GM12878 (cell line): Measurements from ENCODE around the gene LEF1.

Experiments
- BHLHE40 ChIP-seq, 2 experiments: fragments of 450-650 bp in 1 of 2; IDR thresholded peaks; 2 replicates each; pipeline ENCODE4 v1.6.1; 2011 to 2017; ENCODE audit warnings: low read depth in 2 of 2, borderline replicate concordance in 1 of 2, improper control_type of control experiment in 1 of 2, low read length in 1 of 2, mild to moderate bottlenecking in 1 of 2
- CEBPB ChIP-seq, 2 experiments: fragments of 150-350 bp in 1 of 2; IDR thresholded peaks; 2 replicates each; pipeline ENCODE4 v1.6.1; 2012 to 2014; ENCODE audit warnings: low read depth in 2 of 2, low read length in 2 of 2, borderline replicate concordance in 1 of 2, inconsistent platforms in 1 of 2
- EGR1 ChIP-seq, 2 experiments: IDR thresholded peaks; 1 replicate in 1 of 2; 2 replicates in 1 of 2; pipeline ENCODE4 v1.6.1; 2011 to 2012; ENCODE audit warnings: low read depth in 2 of 2, low read length in 2 of 2, borderline replicate concordance in 1 of 2, mild to moderate bottlenecking in 1 of 2, moderate library complexity in 1 of 2
- FOXM1 ChIP-seq: IDR thresholded peaks from 2 replicates; pipeline ENCODE4 v1.6.1; 2012; ENCODE audit warnings: low read depth, mild to moderate bottlenecking, inconsistent platforms, low read length, moderate library complexity
- MEF2A ChIP-seq: IDR thresholded peaks from 2 replicates; pipeline ENCODE4 v1.6.1; 2011; ENCODE audit warnings: low read depth, mild to moderate bottlenecking, low read length, moderate library complexity; ENCODE audit not compliant: insufficient read depth
- RAD21 ChIP-seq: IDR thresholded peaks from 2 replicates; pipeline ENCODE4 v1.6.1; 2011; ENCODE audit warnings: mild to moderate bottlenecking, low read depth, low read length, moderate library complexity; ENCODE audit not compliant: insufficient read depth
- SIX5 ChIP-seq: IDR thresholded peaks from 2 replicates; pipeline ENCODE4 v1.6.1; 2011; ENCODE audit warnings: mild to moderate bottlenecking, low read depth, low read length, moderate library complexity; ENCODE audit not compliant: severe bottlenecking
- SRF ChIP-seq, 2 experiments: IDR thresholded peaks; 2 replicates each; pipeline ENCODE4 v1.6.1; 2011; ENCODE audit warnings: low read depth in 2 of 2, low read length in 2 of 2, mild to moderate bottlenecking in 1 of 2, moderate library complexity in 1 of 2
- ZNF274 ChIP-seq: IDR thresholded peaks from one replicate; pipeline ENCODE4 v1.8.0; 2011; ENCODE audit not compliant: insufficient read length, insufficient read depth
- TF ChIP-seq, protein P1 (sequence below), 3 experiments: IDR thresholded peaks in 2 of 3; conservative IDR thresholded peaks in 1 of 3; 2 replicates each; pipeline ENCODE4 v1.5.1; 2011; ENCODE audit warnings: low read depth in 3 of 3, low read length in 3 of 3, mild to moderate bottlenecking in 3 of 3, control low read depth in 2 of 3, moderate library complexity in 2 of 3, inconsistent platforms in 1 of 3, mixed read lengths in 1 of 3; ENCODE audit not compliant: control insufficient read depth in 2 of 3, insufficient read depth in 1 of 3; ENCODE audit errors: extremely low read depth in 1 of 3
- TF ChIP-seq, protein P2 (sequence below): IDR thresholded peaks from 2 replicates; pipeline ENCODE4 v1.6.1; 2012; ENCODE audit warnings: mild to moderate bottlenecking, low read depth, low read length
- TF ChIP-seq, protein P3 (sequence below): fragments of 450-650 bp; conservative IDR thresholded peaks from 2 replicates; pipeline ENCODE4 v1.6.1; 2017; ENCODE audit warnings: mild to moderate bottlenecking, moderate library complexity

DNA sequence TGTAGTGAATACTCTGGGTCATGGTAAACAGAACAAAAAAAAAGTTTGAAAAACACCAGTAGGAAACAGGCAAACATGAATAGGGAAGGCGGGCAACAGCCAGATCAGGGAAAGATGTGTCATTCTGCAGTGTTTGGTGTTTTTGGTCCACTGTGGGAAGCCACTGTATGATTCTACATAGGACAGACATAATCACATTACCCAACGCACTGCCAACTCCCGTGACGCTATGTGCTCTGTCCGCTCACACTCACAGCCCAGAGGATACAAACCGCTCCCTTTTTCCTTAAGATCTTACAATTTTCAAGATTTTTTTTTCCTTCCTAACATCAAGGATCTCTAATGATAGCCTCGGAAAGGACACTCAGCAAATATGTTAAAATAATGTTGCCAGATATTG, 119.7 kb downstream of the LEF1 start:
- TF ChIP-seq CEBPB (IDR thresholded peaks at IDR 0.05; ENCODE audit: borderline replicate concordance in 1 of 2, low read depth in 2 of 2, low read length in 2 of 2) (no peak), ZNF274 (no peak), SRF (IDR thresholded peaks at IDR 0.05; ENCODE audit: low read depth in 2 of 2, low read length in 2 of 2) (no peak), SIX5 (no peak), FOXM1 (no peak), RAD21 (no peak), EGR1 (IDR thresholded peaks at IDR 0.05; ENCODE audit: borderline replicate concordance in 1 of 2, low read depth in 2 of 2, low read length in 2 of 2) (no peak), MEF2A (no peak), BHLHE40 (IDR thresholded peaks at IDR 0.05; ENCODE audit: borderline replicate concordance in 1 of 2, low read depth in 2 of 2, low read length in 1 of 2) (no peak)
- TF ChIP-seq, protein P1, sequence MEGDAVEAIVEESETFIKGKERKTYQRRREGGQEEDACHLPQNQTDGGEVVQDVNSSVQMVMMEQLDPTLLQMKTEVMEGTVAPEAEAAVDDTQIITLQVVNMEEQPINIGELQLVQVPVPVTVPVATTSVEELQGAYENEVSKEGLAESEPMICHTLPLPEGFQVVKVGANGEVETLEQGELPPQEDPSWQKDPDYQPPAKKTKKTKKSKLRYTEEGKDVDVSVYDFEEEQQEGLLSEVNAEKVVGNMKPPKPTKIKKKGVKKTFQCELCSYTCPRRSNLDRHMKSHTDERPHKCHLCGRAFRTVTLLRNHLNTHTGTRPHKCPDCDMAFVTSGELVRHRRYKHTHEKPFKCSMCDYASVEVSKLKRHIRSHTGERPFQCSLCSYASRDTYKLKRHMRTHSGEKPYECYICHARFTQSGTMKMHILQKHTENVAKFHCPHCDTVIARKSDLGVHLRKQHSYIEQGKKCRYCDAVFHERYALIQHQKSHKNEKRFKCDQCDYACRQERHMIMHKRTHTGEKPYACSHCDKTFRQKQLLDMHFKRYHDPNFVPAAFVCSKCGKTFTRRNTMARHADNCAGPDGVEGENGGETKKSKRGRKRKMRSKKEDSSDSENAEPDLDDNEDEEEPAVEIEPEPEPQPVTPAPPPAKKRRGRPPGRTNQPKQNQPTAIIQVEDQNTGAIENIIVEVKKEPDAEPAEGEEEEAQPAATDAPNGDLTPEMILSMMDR (IDR thresholded peaks at IDR 0.05 in 2 of 3, conservative IDR thresholded peaks at IDR 0.05 in 1 of 3; ENCODE audit: control insufficient read depth in 2 of 3, extremely low read depth in 1 of 3, insufficient read depth in 1 of 3, low read depth in 3 of 3, low read length in 3 of 3): no peak
- TF ChIP-seq, protein P2, sequence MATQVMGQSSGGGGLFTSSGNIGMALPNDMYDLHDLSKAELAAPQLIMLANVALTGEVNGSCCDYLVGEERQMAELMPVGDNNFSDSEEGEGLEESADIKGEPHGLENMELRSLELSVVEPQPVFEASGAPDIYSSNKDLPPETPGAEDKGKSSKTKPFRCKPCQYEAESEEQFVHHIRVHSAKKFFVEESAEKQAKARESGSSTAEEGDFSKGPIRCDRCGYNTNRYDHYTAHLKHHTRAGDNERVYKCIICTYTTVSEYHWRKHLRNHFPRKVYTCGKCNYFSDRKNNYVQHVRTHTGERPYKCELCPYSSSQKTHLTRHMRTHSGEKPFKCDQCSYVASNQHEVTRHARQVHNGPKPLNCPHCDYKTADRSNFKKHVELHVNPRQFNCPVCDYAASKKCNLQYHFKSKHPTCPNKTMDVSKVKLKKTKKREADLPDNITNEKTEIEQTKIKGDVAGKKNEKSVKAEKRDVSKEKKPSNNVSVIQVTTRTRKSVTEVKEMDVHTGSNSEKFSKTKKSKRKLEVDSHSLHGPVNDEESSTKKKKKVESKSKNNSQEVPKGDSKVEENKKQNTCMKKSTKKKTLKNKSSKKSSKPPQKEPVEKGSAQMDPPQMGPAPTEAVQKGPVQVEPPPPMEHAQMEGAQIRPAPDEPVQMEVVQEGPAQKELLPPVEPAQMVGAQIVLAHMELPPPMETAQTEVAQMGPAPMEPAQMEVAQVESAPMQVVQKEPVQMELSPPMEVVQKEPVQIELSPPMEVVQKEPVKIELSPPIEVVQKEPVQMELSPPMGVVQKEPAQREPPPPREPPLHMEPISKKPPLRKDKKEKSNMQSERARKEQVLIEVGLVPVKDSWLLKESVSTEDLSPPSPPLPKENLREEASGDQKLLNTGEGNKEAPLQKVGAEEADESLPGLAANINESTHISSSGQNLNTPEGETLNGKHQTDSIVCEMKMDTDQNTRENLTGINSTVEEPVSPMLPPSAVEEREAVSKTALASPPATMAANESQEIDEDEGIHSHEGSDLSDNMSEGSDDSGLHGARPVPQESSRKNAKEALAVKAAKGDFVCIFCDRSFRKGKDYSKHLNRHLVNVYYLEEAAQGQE: no peak
- TF ChIP-seq, protein P3, sequence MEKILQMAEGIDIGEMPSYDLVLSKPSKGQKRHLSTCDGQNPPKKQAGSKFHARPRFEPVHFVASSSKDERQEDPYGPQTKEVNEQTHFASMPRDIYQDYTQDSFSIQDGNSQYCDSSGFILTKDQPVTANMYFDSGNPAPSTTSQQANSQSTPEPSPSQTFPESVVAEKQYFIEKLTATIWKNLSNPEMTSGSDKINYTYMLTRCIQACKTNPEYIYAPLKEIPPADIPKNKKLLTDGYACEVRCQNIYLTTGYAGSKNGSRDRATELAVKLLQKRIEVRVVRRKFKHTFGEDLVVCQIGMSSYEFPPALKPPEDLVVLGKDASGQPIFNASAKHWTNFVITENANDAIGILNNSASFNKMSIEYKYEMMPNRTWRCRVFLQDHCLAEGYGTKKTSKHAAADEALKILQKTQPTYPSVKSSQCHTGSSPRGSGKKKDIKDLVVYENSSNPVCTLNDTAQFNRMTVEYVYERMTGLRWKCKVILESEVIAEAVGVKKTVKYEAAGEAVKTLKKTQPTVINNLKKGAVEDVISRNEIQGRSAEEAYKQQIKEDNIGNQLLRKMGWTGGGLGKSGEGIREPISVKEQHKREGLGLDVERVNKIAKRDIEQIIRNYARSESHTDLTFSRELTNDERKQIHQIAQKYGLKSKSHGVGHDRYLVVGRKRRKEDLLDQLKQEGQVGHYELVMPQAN: no peak
